Astrocyte of the spinal cord (primary cell): ENCODE data around the gene CCL1.

Experiments used
- DNase-seq: peaks from one replicate; pipeline ENCODE4 v3.0.0; 2011; ENCODE audit warnings: low read depth, low spot score
- H3K4me3 ChIP-seq: 2 replicates; pipeline ENCODE4 v1.5.1; 2011; ENCODE audit warnings: low read depth, mild to moderate bottlenecking, low read length, moderate library complexity
- CTCF ChIP-seq: IDR thresholded peaks from 2 replicates; pipeline ENCODE4 v1.5.1; 2012; ENCODE audit warnings: low read depth, mild to moderate bottlenecking, low read length, inconsistent platforms
- in situ Hi-C: cut with HindIII; loops from 2 replicates; pipeline ENCODE4 v1.10.0; 2017; ENCODE audit warnings: low sequenced_read_pairs

The CCL1 gene

GRCh38 chr17:34384822-34385605 is 22.0 kb upstream of the CCL1 start:
- TF ChIP-seq CTCF: no peak
- no peak for DNase-seq
- in situ Hi-C loops: no loop called here
- H3K4me3 ChIP-seq: no peak overlapping the region

GRCh38 chr17:34384271-34384670 is 21.2 kb upstream of the CCL1 start:
- TF ChIP-seq CTCF: no peak
- no peak for DNase-seq
- in situ Hi-C loops: no loop called here
- H3K4me3 ChIP-seq: no peak overlapping the region

GRCh38 chr17:34383216-34383615 is 20.2 kb upstream of the CCL1 start:
- no peak for TF ChIP-seq CTCF
- no peak overlapping the region for H3K4me3 ChIP-seq
- in situ Hi-C loops: no loop called here
- no peak for DNase-seq

- in situ Hi-C loops: no loop called here
- no peak for TF ChIP-seq CTCF
- H3K4me3 ChIP-seq: no peak overlapping the region
- DNase-seq: no peak
Measured at GRCh38 chr17:34382621-34383124, 19.6 kb upstream of the CCL1 start.

- in situ Hi-C loops: no loop called here
- no peak overlapping the region for H3K4me3 ChIP-seq
- TF ChIP-seq CTCF: no peak
- no peak for DNase-seq
Measured at GRCh38 chr17:34379868-34380267, 16.8 kb upstream of the CCL1 start.

GRCh38 chr17:34378664-34379101 is 15.7 kb upstream of the CCL1 start:
- no peak for DNase-seq
- TF ChIP-seq CTCF: no peak
- in situ Hi-C loops: no loop called here
- no peak overlapping the region for H3K4me3 ChIP-seq
